CD4-positive, alpha-beta memory T cell (primary cell): Measurements from ENCODE around the gene DPF3. TPM values are rescaled to one million over a fixed set of nuclear protein-coding genes. Genes with fewer than 3 reads are reported as not detected.

Source experiments
- CTCF ChIA-PET: fragments of 350-600 bp; sonication (Branson Sonifier 250); formaldehyde crosslinking; loops from one replicate; lab custom pipeline; 2021; ENCODE audit warnings: inconsistent platforms; ENCODE audit not compliant: partially characterized antibody; lab: Charles Lee
- POLR2A ChIA-PET: fragments of 350-600 bp; sonication (Branson Sonifier 250); formaldehyde crosslinking; loops from one replicate; lab custom pipeline; 2021; ENCODE audit not compliant: partially characterized antibody; lab: Charles Lee
- DNase-seq, 5 donors: peaks; one replicate each; pipeline versions ENCODE4 v3.0.0 to v3.0.0-alpha.2; 2020 to 2022; ENCODE audit warnings: mixed read lengths in 1 of 5
- H3K27ac ChIP-seq: one replicate; pipeline ENCODE4 v1.7.0; 2013; ENCODE audit warnings: low read depth, low read length
- H3K27me3 ChIP-seq: 2 replicates; pipeline ENCODE4 v1.7.0; 2013; ENCODE audit warnings: mild to moderate bottlenecking, low read length, moderate library complexity; ENCODE audit not compliant: insufficient read depth
- H3K36me3 ChIP-seq: 2 replicates; pipeline ENCODE4 v1.7.0; 2013; ENCODE audit warnings: mild to moderate bottlenecking, low read length, moderate library complexity; ENCODE audit not compliant: insufficient read depth
- H3K4me1 ChIP-seq: 2 replicates; pipeline ENCODE4 v1.7.0; 2013; ENCODE audit warnings: mild to moderate bottlenecking, low read length, moderate library complexity; ENCODE audit not compliant: insufficient read depth
- H3K4me3 ChIP-seq, 2 donors: one replicate each; pipeline ENCODE4 v1.7.0; 2013; ENCODE audit warnings: low read length in 2 of 2, mild to moderate bottlenecking in 1 of 2
- H3K9me3 ChIP-seq, 2 donors: one replicate each; pipeline ENCODE4 v1.7.0; 2013; ENCODE audit warnings: low read length in 2 of 2, control low read depth in 1 of 2; ENCODE audit not compliant: control insufficient read depth in 1 of 2
- H3K27ac Mint-ChIP-seq, 7 donors: one replicate each; pipeline ENCODE4 v1.8.0; 2020 to 2021; ENCODE audit warnings: mixed read lengths in 7 of 7, mild to moderate bottlenecking in 6 of 7, inconsistent platforms in 3 of 7, moderate library complexity in 3 of 7
- H3K27me3 Mint-ChIP-seq, 2 donors: one replicate each; pipeline ENCODE4 v1.8.0; 2020 to 2021; ENCODE audit warnings: mixed read lengths in 2 of 2
- H3K36me3 Mint-ChIP-seq, 2 donors: one replicate each; pipeline ENCODE4 v1.8.0; 2020 to 2021; ENCODE audit warnings: mixed read lengths in 2 of 2, inconsistent platforms in 1 of 2, mild to moderate bottlenecking in 1 of 2
- H3K4me1 Mint-ChIP-seq, 4 donors: one replicate each; pipeline ENCODE4 v1.8.0; 2020 to 2021; ENCODE audit warnings: mixed read lengths in 4 of 4, mild to moderate bottlenecking in 1 of 4
- H3K4me3 Mint-ChIP-seq, 8 donors: one replicate each; pipeline ENCODE4 v1.8.0; 2020 to 2021; ENCODE audit warnings: mixed read lengths in 8 of 8, mild to moderate bottlenecking in 7 of 8, moderate library complexity in 6 of 8, inconsistent platforms in 3 of 8
- H3K9me3 Mint-ChIP-seq, 8 donors: one replicate each; pipeline ENCODE4 v1.8.0; 2020 to 2021; ENCODE audit warnings: mixed read lengths in 8 of 8, mild to moderate bottlenecking in 5 of 8, inconsistent platforms in 3 of 8, moderate library complexity in 1 of 8
- intact Hi-C: fragments of 100-400 bp; cut with micrococcal nuclease; formaldehyde crosslinking; loops from one replicate; pipeline ENCODE4 v1.15.1; 2023
- polyA plus RNA-seq, 2 donors: library from polyadenylated mRNA; unstranded; fragments of 300-500 nt; fragmentation: Illumina TruSeq; gene quantifications; one replicate each; pipeline ENCODE4 v1.2.3, GENCODE V29; 2021
- total RNA-seq, 2 experiments: library from RNA; stranded (reverse); gene quantifications; one replicate each; pipeline ENCODE4 v1.2.3, GENCODE V29; 2021

The DPF3 gene
- total and polyA plus RNA-seq, 4 experiments from 2014 or later: 0.25 to 0.35 TPM; not detected in 2

GRCh38 chr14:72600551-72601330 lies 293.2 kb downstream of the DPF3 start:
- no peaks in the 10 kb centered on the region for H3K9me3 Mint-ChIP-seq
- H3K27ac ChIP-seq: no peak overlapping the region
- intact Hi-C loops: no loop called here
- H3K4me1 ChIP-seq: peaks cover 2% of the 10 kb centered on the region
- DNase-seq: no peak
- H3K36me3 Mint-ChIP-seq: no peaks in the 10 kb centered on the region
- H3K27ac Mint-ChIP-seq: no peak overlapping the region
- no peaks in the 10 kb centered on the region for H3K9me3 ChIP-seq
- POLR2A ChIA-PET: no interaction called here
- H3K4me3 Mint-ChIP-seq: no peak overlapping the region
- peaks cover 3 to 10% (median 5%) of the 10 kb centered on the region in 4 donors for H3K4me1 Mint-ChIP-seq
- H3K36me3 ChIP-seq: no peaks in the 10 kb centered on the region
- H3K27me3 ChIP-seq: no peaks in the 10 kb centered on the region
- CTCF ChIA-PET: no interaction called here
- H3K27me3 Mint-ChIP-seq: peaks cover 3% of the 10 kb centered on the region in 2 donors
- H3K4me3 ChIP-seq: no peak overlapping the region

GRCh38 chr14:72599579-72600470 lies 294.1 kb downstream of the DPF3 start:
- peaks cover 8 to 19% (median 13%) of the 10 kb centered on the region in 4 donors for H3K4me1 Mint-ChIP-seq
- no peaks in the 10 kb centered on the region for H3K36me3 Mint-ChIP-seq
- ChIA-PET CTCF (no interaction called here), POLR2A (no interaction called here)
- peaks cover 3% of the 10 kb centered on the region in 2 donors for H3K27me3 Mint-ChIP-seq
- no peaks in the 10 kb centered on the region for H3K9me3 Mint-ChIP-seq
- H3K27ac Mint-ChIP-seq: no peak overlapping the region
- Histone ChIP-seq H3K27ac (no peak overlapping the region), H3K36me3 (no peaks in the 10 kb centered on the region), H3K27me3 (no peaks in the 10 kb centered on the region), H3K4me3 (no peak overlapping the region), H3K4me1 (peaks cover 11% of the 10 kb centered on the region), H3K9me3 (no peaks in the 10 kb centered on the region)
- DNase-seq: no peak
- intact Hi-C loops: no loop called here
- H3K4me3 Mint-ChIP-seq: no peak overlapping the region

DNA sequence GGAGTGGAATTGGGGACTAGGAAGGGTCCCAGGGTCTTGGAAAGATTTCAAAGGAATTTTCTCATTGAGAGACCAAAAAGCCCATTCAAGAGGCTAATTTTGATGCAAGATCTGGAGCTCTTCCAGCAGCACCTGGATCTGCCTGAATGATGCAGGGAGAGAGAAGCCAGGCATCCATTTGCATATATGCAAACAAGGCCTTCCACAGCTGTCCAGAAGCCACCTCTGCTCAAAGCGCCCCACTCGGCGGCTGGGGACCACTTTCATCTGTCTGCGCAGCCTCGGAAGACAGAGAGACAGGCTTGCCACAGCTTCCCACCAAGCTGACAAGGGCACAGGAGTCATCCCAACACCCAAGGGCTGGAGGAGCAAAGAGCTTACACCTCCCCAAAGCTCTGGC lies 295.6 kb downstream of the DPF3 start:
- Mint-ChIP-seq H3K4me3 (no peak overlapping the region), H3K36me3 (no peaks in the 10 kb centered on the region), H3K27ac (no peak overlapping the region), H3K4me1 (peaks cover 18 to 32% (median 26%) of the 10 kb centered on the region in 4 donors), H3K9me3 (no peaks in the 10 kb centered on the region), H3K27me3 (peaks cover 3% of the 10 kb centered on the region in 2 donors)
- ChIA-PET POLR2A (no interaction called here), CTCF (interaction anchor here (0.5 kb wide), 1 partner anchor 16 kb away, joined by 3 read pairs; no protein-coding TSS in a partner anchor)
- DNase-seq: no peak
- intact Hi-C loops: no loop called here
- Histone ChIP-seq H3K27ac (no peak overlapping the region), H3K4me3 (no peak overlapping the region), H3K9me3 (no peaks in the 10 kb centered on the region), H3K4me1 (peaks cover 26% of the 10 kb centered on the region), H3K36me3 (no peaks in the 10 kb centered on the region), H3K27me3 (no peaks in the 10 kb centered on the region)

DNA sequence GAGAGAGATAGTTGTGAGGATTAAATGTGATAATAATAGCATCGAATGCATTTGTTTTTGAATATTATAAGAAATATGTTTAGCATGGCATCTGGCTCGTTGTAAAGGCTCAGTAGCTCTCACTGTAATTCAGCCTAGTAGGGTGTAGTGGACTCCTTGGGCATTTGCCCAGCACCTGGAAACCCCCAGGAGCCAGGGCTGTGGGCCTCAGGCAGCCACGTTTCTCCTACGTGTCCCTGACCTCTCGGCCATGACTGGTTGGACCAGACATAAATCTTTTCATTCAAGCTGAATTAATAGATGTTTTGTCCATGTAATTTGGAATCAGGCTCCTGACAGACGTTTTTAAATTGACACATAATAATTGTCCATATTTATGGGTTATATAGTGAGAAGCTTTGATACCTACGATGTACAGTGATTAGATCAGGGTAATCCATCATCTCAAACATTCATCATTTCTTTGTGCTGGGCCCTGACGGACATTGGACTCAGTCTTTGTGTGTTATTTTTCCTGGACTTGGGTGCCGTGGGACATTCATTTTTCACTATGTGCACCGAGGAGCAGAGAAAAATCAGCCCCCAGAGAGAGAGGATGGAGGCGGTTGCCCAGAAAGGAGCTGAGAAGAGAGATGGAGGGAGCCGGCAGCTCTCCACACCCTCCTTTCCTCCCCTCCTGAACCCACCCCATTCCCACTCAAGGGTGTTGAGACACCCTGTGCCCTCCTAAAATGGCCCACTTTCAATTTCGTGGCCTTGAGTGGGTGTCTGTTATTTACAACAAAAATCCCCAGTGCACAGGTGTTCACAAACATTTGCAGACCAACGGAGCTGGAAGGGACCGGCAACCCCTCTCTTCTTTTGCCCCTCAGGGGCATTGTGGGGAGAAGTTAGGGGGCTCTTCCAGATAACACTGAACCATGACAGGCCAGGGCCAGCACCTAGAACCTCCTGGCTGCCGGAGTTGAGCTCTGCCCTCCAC lies 296.4 kb downstream of the DPF3 start:
- Histone ChIP-seq H3K9me3 (no peaks in the 10 kb centered on the region), H3K27ac (no peak overlapping the region), H3K27me3 (no peaks in the 10 kb centered on the region), H3K36me3 (no peaks in the 10 kb centered on the region), H3K4me1 (peaks cover 34% of the 10 kb centered on the region), H3K4me3 (no peak overlapping the region)
- POLR2A ChIA-PET: no interaction called here
- Mint-ChIP-seq H3K27me3 (peaks cover 3% of the 10 kb centered on the region in 2 donors), H3K4me1 (peaks cover 23 to 39% (median 32%) of the 10 kb centered on the region in 4 donors), H3K9me3 (no peaks in the 10 kb centered on the region), H3K4me3 (no peak overlapping the region), H3K27ac (no peak overlapping the region), H3K36me3 (no peaks in the 10 kb centered on the region)
- no peak for DNase-seq
- intact Hi-C loops: no loop called here
- CTCF ChIA-PET: interaction anchor here (0.5 to 0.8 kb wide), 2 partner anchors 15 to 80 kb away, joined by 3 read pairs; no protein-coding TSS in a partner anchor

GRCh38 chr14:72595152-72595862 lies 298.6 kb downstream of the DPF3 start:
- Histone ChIP-seq H3K9me3 (no peaks in the 10 kb centered on the region), H3K4me1 (peaks cover 56% of the 10 kb centered on the region), H3K27ac (no peak overlapping the region), H3K36me3 (no peaks in the 10 kb centered on the region), H3K4me3 (no peak overlapping the region), H3K27me3 (no peaks in the 10 kb centered on the region)
- Mint-ChIP-seq H3K9me3 (peaks cover 0 to 2% (median 0%) of the 10 kb centered on the region in 8 donors), H3K27ac (peak overlapping the region in 1 of 7 donors; percentile 54), H3K4me3 (peak overlapping the region in 4 of 8 donors; percentile 58 to 78 (median 66)), H3K36me3 (no peaks in the 10 kb centered on the region), H3K4me1 (peaks cover 35 to 60% (median 47%) of the 10 kb centered on the region in 4 donors), H3K27me3 (peaks cover 1 to 4% of the 10 kb centered on the region in 2 donors)
- CTCF ChIA-PET: no interaction called here
- POLR2A ChIA-PET: no interaction called here
- DNase-seq: no peak
- intact Hi-C loops: loop anchor here (2.0 kb wide), 1 partner anchor 77 kb away; no protein-coding TSS in a partner anchor
